Thyroid gland (tissue), 4 donors: ENCODE results near the gene SLC6A9.

Experiments used
- POLR2A ChIP-seq, 2 donors: fragments of 450-650 bp; IDR thresholded peaks; one replicate each; pipeline ENCODE4 v1.6.1; 2017; ENCODE audit warnings: antibody characterized with exemption in 2 of 2, mild to moderate bottlenecking in 2 of 2, moderate library complexity in 1 of 2
- TF ChIP-seq, protein P1 (sequence below), 6 experiments: fragments of 200-600 bp in 3 of 6; fragments of 450-650 bp in 3 of 6; sonication (generic) in 3 of 6; IDR thresholded peaks; one replicate each; pipeline ENCODE4 v1.5.1; 2016 to 2019; ENCODE audit warnings: antibody characterized with exemption in 6 of 6, mild to moderate bottlenecking in 2 of 6, inconsistent platforms in 1 of 6, moderate library complexity in 1 of 6

DNA sequence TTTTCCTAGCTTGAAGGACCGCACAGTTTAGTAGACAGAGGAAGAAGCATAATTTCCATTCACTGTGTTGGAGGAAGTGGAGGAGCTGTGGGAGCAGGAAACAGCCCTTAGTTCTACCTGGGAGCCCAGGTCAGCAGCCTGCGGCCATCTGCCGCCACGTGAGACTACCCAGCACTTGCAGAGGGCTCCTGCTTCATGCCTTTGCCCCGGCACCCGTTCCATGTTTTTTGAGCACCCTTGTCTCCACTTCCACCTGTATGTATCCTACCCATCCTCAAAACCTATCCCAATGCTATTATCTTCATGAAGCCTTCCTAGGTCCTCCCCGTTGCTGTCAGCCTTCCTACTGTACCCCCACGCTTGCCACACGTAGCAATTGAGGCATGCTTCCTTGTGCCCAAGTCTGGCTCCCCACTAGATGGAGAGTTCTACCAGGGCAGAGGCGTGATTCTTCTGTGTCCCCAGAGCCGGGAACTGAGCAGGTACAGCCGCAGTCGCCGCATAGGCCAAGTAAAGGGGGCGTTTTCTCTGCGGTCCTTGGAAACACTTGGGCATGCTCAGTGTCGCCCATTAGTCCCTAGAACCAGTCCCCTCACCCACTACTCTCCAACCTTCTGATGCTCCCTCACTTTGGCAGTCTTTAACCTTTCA lies 1.9 kb downstream of the SLC6A9 start:
- TF ChIP-seq, protein P1, sequence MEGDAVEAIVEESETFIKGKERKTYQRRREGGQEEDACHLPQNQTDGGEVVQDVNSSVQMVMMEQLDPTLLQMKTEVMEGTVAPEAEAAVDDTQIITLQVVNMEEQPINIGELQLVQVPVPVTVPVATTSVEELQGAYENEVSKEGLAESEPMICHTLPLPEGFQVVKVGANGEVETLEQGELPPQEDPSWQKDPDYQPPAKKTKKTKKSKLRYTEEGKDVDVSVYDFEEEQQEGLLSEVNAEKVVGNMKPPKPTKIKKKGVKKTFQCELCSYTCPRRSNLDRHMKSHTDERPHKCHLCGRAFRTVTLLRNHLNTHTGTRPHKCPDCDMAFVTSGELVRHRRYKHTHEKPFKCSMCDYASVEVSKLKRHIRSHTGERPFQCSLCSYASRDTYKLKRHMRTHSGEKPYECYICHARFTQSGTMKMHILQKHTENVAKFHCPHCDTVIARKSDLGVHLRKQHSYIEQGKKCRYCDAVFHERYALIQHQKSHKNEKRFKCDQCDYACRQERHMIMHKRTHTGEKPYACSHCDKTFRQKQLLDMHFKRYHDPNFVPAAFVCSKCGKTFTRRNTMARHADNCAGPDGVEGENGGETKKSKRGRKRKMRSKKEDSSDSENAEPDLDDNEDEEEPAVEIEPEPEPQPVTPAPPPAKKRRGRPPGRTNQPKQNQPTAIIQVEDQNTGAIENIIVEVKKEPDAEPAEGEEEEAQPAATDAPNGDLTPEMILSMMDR (IDR thresholded peaks at IDR 0.05): no peak
- no peak for TF ChIP-seq POLR2A (IDR thresholded peaks at IDR 0.05)
